Putamen (tissue), 1 donor: ENCODE measurements around the gene PIK3CD.

ENCODE experiments used
- DNase-seq: peaks from one replicate; pipeline ENCODE4 v3.0.0-alpha.2; 2016; ENCODE audit warnings: low spot score

The PIK3CD gene

GRCh38 chr1:9719978-9720722 lies 68.6 kb downstream of the PIK3CD start:
- DNase-seq, result no peak

GRCh38 chr1:9720785-9721605 lies 69.5 kb downstream of the PIK3CD start:
- no peak for DNase-seq

GRCh38 chr1:9721606-9722377 lies 70.3 kb downstream of the PIK3CD start:
- no peak for DNase-seq

GRCh38 chr1:9722378-9722749 lies 70.8 kb downstream of the PIK3CD start:
- no peak for DNase-seq

GRCh38 chr1:9723068-9723805 lies 71.7 kb downstream of the PIK3CD start:
- DNase-seq, result no peak

GRCh38 chr1:9723926-9724325 lies 72.4 kb downstream of the PIK3CD start:
- DNase-seq, result no peak

- DNase-seq, result no peak
These were observed 73.4 kb downstream of the PIK3CD start for GRCh38 chr1:9724706-9725476.

GRCh38 chr1:9726406-9726805 lies 74.9 kb downstream of the PIK3CD start:
- DNase-seq, result no peak

- no peak for DNase-seq
These were observed 75.5 kb downstream of the PIK3CD start for GRCh38 chr1:9726905-9727595.

GRCh38 chr1:9728451-9729295 lies 77.1 kb downstream of the PIK3CD start:
- no peak for DNase-seq

- no peak for DNase-seq
These were observed 78.0 kb downstream of the PIK3CD start for GRCh38 chr1:9729523-9729922.

- DNase-seq, result peak; percentile 27
These were observed 78.8 kb downstream of the PIK3CD start for GRCh38 chr1:9730096-9730901.

GRCh38 chr1:9731051-9731537 lies 79.6 kb downstream of the PIK3CD start:
- no peak for DNase-seq

- no peak for DNase-seq
These were observed 80.0 kb downstream of the PIK3CD start for GRCh38 chr1:9731561-9731960.

GRCh38 chr1:9732123-9732971 lies 80.8 kb downstream of the PIK3CD start:
- peak; percentile 46 for DNase-seq

GRCh38 chr1:9733160-9733789 lies 81.7 kb downstream of the PIK3CD start:
- no peak for DNase-seq

GRCh38 chr1:9735800-9736199 lies 84.3 kb downstream of the PIK3CD start:
- no peak for DNase-seq
